C4-2B (cell line): ENCODE results near the gene KCNMA1.

Experiments used
- H3K27ac ChIP-seq: fragments of 450-650 bp; 2 replicates; pipeline ENCODE4 v1.5.1; 2017
- CTCF ChIP-seq: fragments of 450-650 bp; conservative IDR thresholded peaks from 2 replicates; pipeline ENCODE4 v1.5.1; 2017; ENCODE audit warnings: mild to moderate bottlenecking
- ZFX ChIP-seq: fragments of 450-650 bp; IDR thresholded peaks from 2 replicates; pipeline ENCODE4 v1.6.1; 2017

The KCNMA1 gene

GRCh38 chr10:76939933-76940468 lies 697.6 kb downstream of the KCNMA1 start:
- TF ChIP-seq ZFX: no peak
- no peak for TF ChIP-seq CTCF

GRCh38 chr10:76937181-76937600 lies 700.4 kb downstream of the KCNMA1 start:
- no peak overlapping the region for H3K27ac ChIP-seq
- TF ChIP-seq ZFX (no peak), CTCF (no peak)

More at GRCh38 chr10:76939933-76940468, 697.6 kb downstream of the KCNMA1 start:
- no peak overlapping the region for H3K27ac ChIP-seq

- TF ChIP-seq ZFX: no peak
- TF ChIP-seq CTCF: no peak
- no peak overlapping the region for H3K27ac ChIP-seq
Observed at GRCh38 chr10:76935941-76936613, 701.5 kb downstream of the KCNMA1 start.

GRCh38 chr10:76928565-76928964 lies 709.0 kb downstream of the KCNMA1 start:
- no peak overlapping the region for H3K27ac ChIP-seq
- TF ChIP-seq ZFX (no peak), CTCF (no peak)

GRCh38 chr10:76925636-76926405 lies 711.8 kb downstream of the KCNMA1 start:
- TF ChIP-seq CTCF: no peak
- TF ChIP-seq ZFX: no peak
- H3K27ac ChIP-seq: no peak overlapping the region

- no peak overlapping the region for H3K27ac ChIP-seq
- TF ChIP-seq ZFX: no peak
- TF ChIP-seq CTCF: no peak
Observed at GRCh38 chr10:76922666-76923065, 714.9 kb downstream of the KCNMA1 start.
